RWPE2 (cell line): ENCODE results near the gene TCFL5.

Experiments used
- ATAC-seq: fragments of 200-7000 bp; cut with Tn5 transposase; 3 replicates; pipeline ENCODE4 v1.9.1; 2021; ENCODE audit warnings: low read depth
- DNase-seq: peaks from one replicate; pipeline ENCODE4 v3.0.0-alpha.2; 2020; ENCODE audit warnings: low spot score
- H3K27ac ChIP-seq: fragments of 450-650 bp; 2 replicates; pipeline ENCODE4 v1.5.1; 2017; ENCODE audit warnings: mild to moderate bottlenecking; ENCODE audit not compliant: poor library complexity, severe bottlenecking
- H3K27me3 ChIP-seq: fragments of 250-450 bp; sonication (Bioruptor Pico); 2 replicates; pipeline ENCODE4 v1.5.1; 2021; ENCODE audit warnings: mild to moderate bottlenecking, moderate library complexity; ENCODE audit not compliant: insufficient read depth, poor library complexity, severe bottlenecking
- H3K36me3 ChIP-seq: fragments of 250-450 bp; sonication (Bioruptor Pico); 2 replicates; pipeline ENCODE4 v1.5.1; 2020; ENCODE audit warnings: low read depth, mild to moderate bottlenecking, moderate library complexity
- H3K4me1 ChIP-seq: fragments of 250-450 bp; sonication (Bioruptor Pico); 2 replicates; pipeline ENCODE4 v1.5.1; 2021; ENCODE audit warnings: mild to moderate bottlenecking, moderate library complexity; ENCODE audit not compliant: insufficient read depth, poor library complexity, severe bottlenecking
- H3K4me3 ChIP-seq: fragments of 250-450 bp; sonication (Bioruptor Pico); 2 replicates; pipeline ENCODE4 v1.5.1; 2021; ENCODE audit warnings: mild to moderate bottlenecking, moderate library complexity; ENCODE audit not compliant: severe bottlenecking
- H3K9me3 ChIP-seq: fragments of 250-450 bp; sonication (Bioruptor Pico); 2 replicates; pipeline ENCODE4 v1.5.1; 2021; ENCODE audit warnings: mild to moderate bottlenecking, moderate library complexity; ENCODE audit not compliant: severe bottlenecking
- TF ChIP-seq, protein P1 (sequence below): fragments of 450-650 bp; IDR thresholded peaks from one replicate; pipeline ENCODE4 v1.5.1; 2017; ENCODE audit warnings: mild to moderate bottlenecking, moderate library complexity; ENCODE audit not compliant: poor library complexity, severe bottlenecking

The TCFL5 gene

GRCh38 chr20:62799459-62799858 lies 62.2 kb downstream of the TCFL5 start:
- Histone ChIP-seq H3K27ac (no peak overlapping the region), H3K36me3 (peaks cover 44% of the 10 kb centered on the region), H3K9me3 (no peaks in the 10 kb centered on the region), H3K4me3 (no peak overlapping the region), H3K27me3 (no peaks in the 10 kb centered on the region), H3K4me1 (peaks cover 14% of the 10 kb centered on the region)
- ATAC-seq (no peak), DNase-seq (peak; percentile 83)
- TF ChIP-seq, protein P1, sequence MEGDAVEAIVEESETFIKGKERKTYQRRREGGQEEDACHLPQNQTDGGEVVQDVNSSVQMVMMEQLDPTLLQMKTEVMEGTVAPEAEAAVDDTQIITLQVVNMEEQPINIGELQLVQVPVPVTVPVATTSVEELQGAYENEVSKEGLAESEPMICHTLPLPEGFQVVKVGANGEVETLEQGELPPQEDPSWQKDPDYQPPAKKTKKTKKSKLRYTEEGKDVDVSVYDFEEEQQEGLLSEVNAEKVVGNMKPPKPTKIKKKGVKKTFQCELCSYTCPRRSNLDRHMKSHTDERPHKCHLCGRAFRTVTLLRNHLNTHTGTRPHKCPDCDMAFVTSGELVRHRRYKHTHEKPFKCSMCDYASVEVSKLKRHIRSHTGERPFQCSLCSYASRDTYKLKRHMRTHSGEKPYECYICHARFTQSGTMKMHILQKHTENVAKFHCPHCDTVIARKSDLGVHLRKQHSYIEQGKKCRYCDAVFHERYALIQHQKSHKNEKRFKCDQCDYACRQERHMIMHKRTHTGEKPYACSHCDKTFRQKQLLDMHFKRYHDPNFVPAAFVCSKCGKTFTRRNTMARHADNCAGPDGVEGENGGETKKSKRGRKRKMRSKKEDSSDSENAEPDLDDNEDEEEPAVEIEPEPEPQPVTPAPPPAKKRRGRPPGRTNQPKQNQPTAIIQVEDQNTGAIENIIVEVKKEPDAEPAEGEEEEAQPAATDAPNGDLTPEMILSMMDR = no peak

DNA sequence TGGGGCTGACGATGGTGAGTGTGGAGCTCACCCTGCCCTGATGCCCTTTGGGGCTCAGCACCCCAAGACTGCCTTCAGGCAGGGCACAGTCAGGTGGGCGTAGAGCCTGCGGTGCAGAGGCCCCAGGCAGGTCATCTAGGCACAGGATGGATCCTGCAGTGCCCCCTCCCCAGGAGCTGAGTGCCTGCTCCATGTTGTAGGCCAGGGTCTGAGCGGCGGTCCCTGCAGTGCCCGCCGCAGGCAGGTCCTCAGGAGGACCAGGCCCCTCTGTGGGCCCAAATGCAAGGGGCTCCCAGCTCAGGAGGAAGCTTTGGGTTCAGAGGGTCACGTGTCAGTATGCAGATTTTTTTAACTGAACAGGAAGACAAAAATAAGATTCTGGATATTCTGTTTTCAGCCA lies 62.6 kb downstream of the TCFL5 start:
- Histone ChIP-seq H3K27me3 (no peaks in the 10 kb centered on the region), H3K27ac (no peak overlapping the region), H3K4me1 (peaks cover 14% of the 10 kb centered on the region), H3K4me3 (no peak overlapping the region), H3K9me3 (no peaks in the 10 kb centered on the region), H3K36me3 (peaks cover 44% of the 10 kb centered on the region)
- no peak for ATAC-seq
- no peak for DNase-seq
- TF ChIP-seq, protein P1 = no peak

DNA sequence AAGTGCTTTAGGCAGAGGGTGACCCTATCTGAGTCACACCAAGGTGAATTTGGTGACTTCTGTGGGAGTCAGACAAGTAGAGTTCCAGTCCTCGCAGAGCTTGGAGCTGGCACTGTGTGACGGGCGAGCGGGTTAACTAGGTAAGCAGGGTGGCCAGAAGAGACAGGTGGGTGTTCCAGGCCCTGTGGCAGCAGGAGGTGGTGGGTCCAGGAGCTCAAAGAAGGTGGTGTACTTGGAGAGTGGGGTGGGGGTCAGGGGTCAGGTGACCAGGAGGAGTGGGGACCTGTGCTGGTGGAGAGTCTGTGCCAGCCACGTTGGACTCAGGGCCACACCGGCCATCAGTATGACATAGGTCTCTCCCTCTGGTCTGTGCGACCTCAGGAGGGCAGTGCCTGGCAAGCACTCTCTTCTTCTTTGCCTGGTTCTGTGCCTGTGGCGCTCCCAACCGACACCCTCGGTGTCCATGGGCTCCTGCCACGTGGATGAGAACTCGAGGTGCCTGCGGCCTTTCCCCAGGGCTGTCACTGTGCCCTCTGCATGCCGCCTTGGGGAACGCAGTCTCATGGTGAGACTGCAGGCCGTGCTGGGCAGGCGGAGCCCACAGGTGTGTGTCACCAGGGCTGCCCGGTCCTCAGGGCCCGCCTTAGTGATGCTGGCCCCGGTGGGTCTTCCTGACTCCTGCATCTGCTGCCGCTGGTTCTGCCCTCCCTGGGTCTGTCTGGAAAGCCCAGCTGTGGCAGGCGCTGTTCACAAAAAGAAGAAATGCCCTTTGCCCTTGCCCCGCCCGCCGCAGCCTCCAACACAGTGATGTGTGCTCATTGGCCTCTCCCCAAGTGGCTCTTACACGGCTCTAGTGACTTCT lies 63.7 kb downstream of the TCFL5 start:
- Histone ChIP-seq H3K9me3 (no peaks in the 10 kb centered on the region), H3K27ac (peak overlapping the region; percentile 88), H3K27me3 (no peaks in the 10 kb centered on the region), H3K36me3 (peaks cover 44% of the 10 kb centered on the region), H3K4me3 (no peak overlapping the region), H3K4me1 (peaks cover 20% of the 10 kb centered on the region)
- DNase-seq (no peak), ATAC-seq (no peak)
- TF ChIP-seq, protein P1 = no peak

DNA sequence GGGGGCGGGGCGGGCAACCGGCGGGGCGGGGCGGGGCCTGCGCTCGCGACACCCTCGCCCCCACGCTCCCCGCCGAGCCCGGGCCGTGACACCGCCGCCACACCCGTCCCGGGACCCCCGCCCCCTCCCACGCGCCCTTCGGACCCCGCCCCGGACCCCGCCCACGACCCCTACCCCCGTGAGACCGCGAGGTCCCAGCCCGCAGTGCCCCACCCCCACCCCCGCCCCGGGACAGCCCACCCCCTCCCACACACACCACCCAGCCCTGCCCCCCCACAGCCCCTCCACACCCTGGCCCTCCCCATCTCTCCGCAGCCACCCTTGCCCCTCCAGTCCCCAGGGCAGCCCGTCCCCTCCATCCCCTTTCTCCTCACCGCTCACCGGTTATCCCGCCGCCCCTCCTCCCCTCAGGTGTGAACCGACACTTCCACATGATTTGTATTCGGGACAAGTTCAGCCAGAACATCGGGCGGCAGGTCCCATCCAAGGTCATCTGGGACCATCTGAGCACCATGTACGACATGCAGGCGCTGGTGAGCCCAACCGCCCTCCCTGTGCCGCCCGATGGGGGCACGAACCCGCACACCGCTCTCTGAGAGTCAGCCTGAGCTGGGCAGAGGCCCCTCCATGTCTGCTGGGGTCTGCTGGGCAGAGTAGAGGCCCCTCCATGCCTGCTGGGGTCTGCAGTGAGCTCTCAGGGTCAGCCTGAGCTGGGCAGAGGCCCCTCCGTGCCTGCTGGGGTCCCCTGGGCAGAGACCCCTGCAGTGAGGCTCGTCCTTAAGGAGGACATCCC lies 64.7 kb downstream of the TCFL5 start:
- peaks cover 44% of the 10 kb centered on the region for H3K36me3 ChIP-seq
- no peaks in the 10 kb centered on the region for H3K9me3 ChIP-seq
- peak overlapping the region; percentile 98 for H3K4me3 ChIP-seq
- H3K27ac ChIP-seq = peak overlapping the region; percentile 88
- TF ChIP-seq, protein P1 = no peak
- no peak for DNase-seq
- H3K27me3 ChIP-seq = no peaks in the 10 kb centered on the region
- ATAC-seq = no peak
- H3K4me1 ChIP-seq = peaks cover 20% of the 10 kb centered on the region
